Astrocyte (in vitro differentiated cells and primary cell): ENCODE data around the gene PTPRE. TPM values are rescaled to one million over a fixed set of nuclear protein-coding genes. Genes with fewer than 3 reads are reported as not detected.

Experiments
- DNase-seq: peaks from one replicate; pipeline ENCODE4 v3.0.0-alpha.2; 2010; ENCODE audit warnings: low read depth
- FAIRE-seq: peaks from 2 replicates; lab custom pipeline; 2011; peaks lifted over from hg19 to GRCh38; lab: Jason Lieb, UNC
- H2AFZ ChIP-seq: 2 replicates; pipeline ENCODE4 v1.6.0; 2012; ENCODE audit warnings: low read depth, low read length, inconsistent platforms
- H3K27ac ChIP-seq: 2 replicates; pipeline ENCODE4 v1.5.1; 2011; ENCODE audit warnings: low read depth, low read length, inconsistent platforms
- H3K27me3 ChIP-seq: 2 replicates; pipeline ENCODE4 v1.6.0; 2011; ENCODE audit warnings: low read length, inconsistent platforms; ENCODE audit not compliant: insufficient read depth
- H3K36me3 ChIP-seq: 2 replicates; pipeline ENCODE4 v1.5.1; 2011; ENCODE audit warnings: low read length, inconsistent platforms; ENCODE audit not compliant: insufficient read depth
- H3K4me1 ChIP-seq: 2 replicates; pipeline ENCODE4 v1.5.1; 2011; ENCODE audit warnings: low read length, inconsistent platforms; ENCODE audit not compliant: insufficient read depth
- H3K4me2 ChIP-seq: 2 replicates; pipeline ENCODE4 v1.6.0; 2012; ENCODE audit warnings: low read length, inconsistent platforms
- H3K4me3 ChIP-seq: 2 replicates; pipeline ENCODE4 v1.5.1; 2011; ENCODE audit warnings: low read depth, mild to moderate bottlenecking, low read length, inconsistent platforms; ENCODE audit not compliant: insufficient read depth
- H3K79me2 ChIP-seq: 2 replicates; pipeline ENCODE4 v1.6.0; 2012; ENCODE audit warnings: mild to moderate bottlenecking, low read length, inconsistent platforms; ENCODE audit not compliant: insufficient read depth
- H3K9ac ChIP-seq: 2 replicates; pipeline ENCODE4 v1.6.0; 2012; ENCODE audit warnings: mild to moderate bottlenecking, low read length, inconsistent platforms
- H3K9me3 ChIP-seq: 2 replicates; pipeline ENCODE4 v1.5.1; 2012; ENCODE audit warnings: low read depth, mild to moderate bottlenecking, low read length, inconsistent platforms; ENCODE audit not compliant: insufficient read depth
- H4K20me1 ChIP-seq: 2 replicates; pipeline ENCODE4 v1.6.0; 2012; ENCODE audit warnings: low read length, inconsistent platforms; ENCODE audit not compliant: insufficient read depth
- H3K27ac Mint-ChIP-seq: one replicate; pipeline ENCODE4 v1.8.0; 2021; ENCODE audit warnings: mild to moderate bottlenecking, mixed read lengths; ENCODE audit not compliant: unreplicated experiment
- H3K27me3 Mint-ChIP-seq: one replicate; pipeline ENCODE4 v1.8.0; 2021; ENCODE audit warnings: low read depth, mixed read lengths; ENCODE audit not compliant: unreplicated experiment
- H3K36me3 Mint-ChIP-seq: one replicate; pipeline ENCODE4 v1.8.0; 2021; ENCODE audit warnings: low read depth, mixed read lengths; ENCODE audit not compliant: unreplicated experiment
- H3K4me1 Mint-ChIP-seq: one replicate; pipeline ENCODE4 v1.8.0; 2021; ENCODE audit warnings: low read depth, mixed read lengths; ENCODE audit not compliant: unreplicated experiment
- H3K4me3 Mint-ChIP-seq: one replicate; pipeline ENCODE4 v1.8.0; 2021; ENCODE audit warnings: mild to moderate bottlenecking, moderate library complexity, mixed read lengths; ENCODE audit not compliant: unreplicated experiment
- H3K9me3 Mint-ChIP-seq: one replicate; pipeline ENCODE4 v1.8.0; 2021; ENCODE audit warnings: mild to moderate bottlenecking, mixed read lengths; ENCODE audit not compliant: unreplicated experiment
- EZH2 ChIP-seq: IDR thresholded peaks from 2 replicates; pipeline ENCODE4 v1.6.1; 2012; ENCODE audit warnings: mild to moderate bottlenecking, low read length, inconsistent platforms; ENCODE audit not compliant: insufficient read depth
- total RNA-seq: library from RNA; stranded (reverse); gene quantifications from 2 replicates; pipeline ENCODE4 v1.2.1, GENCODE V29; 2021
- TF ChIP-seq, protein P1 (sequence below): IDR thresholded peaks from 2 replicates; pipeline ENCODE4 v1.5.1; 2011; ENCODE audit warnings: low read depth, mild to moderate bottlenecking, inconsistent platforms, low read length, moderate library complexity; ENCODE audit not compliant: insufficient read depth

Gene PTPRE
- total RNA-seq, 1 donor from 2014 or later = 14.1 TPM

DNA sequence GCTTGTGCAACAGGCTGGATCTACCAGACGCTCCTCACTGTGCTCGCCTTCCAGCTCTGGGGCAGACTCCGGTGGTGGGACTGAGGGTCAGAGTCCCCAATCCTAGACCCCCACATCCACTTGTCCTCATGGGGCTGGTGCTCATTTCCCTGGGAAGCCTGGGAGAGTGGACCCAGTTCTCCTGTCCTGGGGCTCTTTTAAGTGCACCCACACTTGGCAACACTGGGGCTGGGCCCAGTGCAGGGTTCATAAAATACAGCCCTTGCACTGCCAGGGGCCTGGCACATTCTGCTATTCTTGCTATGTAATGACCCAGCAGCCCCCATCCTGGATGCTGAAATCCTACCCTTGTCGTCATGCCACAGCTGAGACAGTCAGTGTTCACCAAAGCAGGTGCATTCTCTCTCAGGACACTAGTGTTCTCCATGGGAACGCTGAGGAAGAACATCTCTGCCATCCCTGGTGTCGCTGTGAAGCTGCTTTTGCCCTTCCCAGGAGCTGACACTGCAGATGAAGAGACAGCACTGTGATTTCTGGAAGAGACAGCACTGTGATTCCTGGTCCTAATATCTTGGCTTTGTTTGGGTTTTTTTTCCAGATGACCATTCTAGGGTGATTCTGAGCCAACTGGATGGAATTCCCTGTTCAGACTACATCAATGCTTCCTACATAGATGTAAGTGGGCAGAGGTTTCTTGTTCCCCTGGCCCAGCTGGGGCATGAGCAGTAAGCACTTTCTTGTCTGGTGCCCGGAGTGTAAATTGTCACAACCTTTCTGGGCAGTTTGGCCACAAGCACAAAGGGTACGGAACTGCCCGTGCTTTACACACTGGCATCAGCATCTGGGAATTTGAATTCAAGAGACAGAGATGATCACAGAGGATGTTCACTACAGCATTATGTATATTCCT lies 153.7 kb downstream of the PTPRE start:
- no peaks in the 10 kb centered on the region for H3K27me3 ChIP-seq
- H3K4me3 ChIP-seq = no peak overlapping the region
- no peaks in the 10 kb centered on the region for H3K79me2 ChIP-seq
- DNase-seq (no peak), FAIRE-seq (no peak)
- no peak overlapping the region for H2AFZ ChIP-seq
- Mint-ChIP-seq H3K9me3 (peaks cover under 1% of the 10 kb centered on the region), H3K27me3 (no peaks in the 10 kb centered on the region), H3K27ac (no peak overlapping the region), H3K4me1 (peaks cover 29% of the 10 kb centered on the region), H3K36me3 (peaks cover 28% of the 10 kb centered on the region), H3K4me3 (no peak overlapping the region)
- H3K4me1 ChIP-seq = peaks cover 22% of the 10 kb centered on the region
- H3K9me3 ChIP-seq = peaks cover 2% of the 10 kb centered on the region
- no peaks in the 10 kb centered on the region for H3K36me3 ChIP-seq
- no peak overlapping the region for H3K9ac ChIP-seq
- H3K27ac ChIP-seq = no peak overlapping the region
- no peaks in the 10 kb centered on the region for H4K20me1 ChIP-seq
- no peak overlapping the region for H3K4me2 ChIP-seq
- TF ChIP-seq, protein P1, sequence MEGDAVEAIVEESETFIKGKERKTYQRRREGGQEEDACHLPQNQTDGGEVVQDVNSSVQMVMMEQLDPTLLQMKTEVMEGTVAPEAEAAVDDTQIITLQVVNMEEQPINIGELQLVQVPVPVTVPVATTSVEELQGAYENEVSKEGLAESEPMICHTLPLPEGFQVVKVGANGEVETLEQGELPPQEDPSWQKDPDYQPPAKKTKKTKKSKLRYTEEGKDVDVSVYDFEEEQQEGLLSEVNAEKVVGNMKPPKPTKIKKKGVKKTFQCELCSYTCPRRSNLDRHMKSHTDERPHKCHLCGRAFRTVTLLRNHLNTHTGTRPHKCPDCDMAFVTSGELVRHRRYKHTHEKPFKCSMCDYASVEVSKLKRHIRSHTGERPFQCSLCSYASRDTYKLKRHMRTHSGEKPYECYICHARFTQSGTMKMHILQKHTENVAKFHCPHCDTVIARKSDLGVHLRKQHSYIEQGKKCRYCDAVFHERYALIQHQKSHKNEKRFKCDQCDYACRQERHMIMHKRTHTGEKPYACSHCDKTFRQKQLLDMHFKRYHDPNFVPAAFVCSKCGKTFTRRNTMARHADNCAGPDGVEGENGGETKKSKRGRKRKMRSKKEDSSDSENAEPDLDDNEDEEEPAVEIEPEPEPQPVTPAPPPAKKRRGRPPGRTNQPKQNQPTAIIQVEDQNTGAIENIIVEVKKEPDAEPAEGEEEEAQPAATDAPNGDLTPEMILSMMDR = no peak
- TF ChIP-seq EZH2 = no peak

GRCh38 chr10:128061306-128062300 lies 154.7 kb downstream of the PTPRE start:
- Histone ChIP-seq H3K9me3 (peaks cover 2% of the 10 kb centered on the region), H3K79me2 (no peaks in the 10 kb centered on the region), H3K4me1 (peaks cover 22% of the 10 kb centered on the region), H3K36me3 (no peaks in the 10 kb centered on the region), H3K27ac (no peak overlapping the region), H4K20me1 (no peaks in the 10 kb centered on the region), H3K4me3 (no peak overlapping the region), H2AFZ (no peak overlapping the region), H3K27me3 (no peaks in the 10 kb centered on the region), H3K9ac (no peak overlapping the region), H3K4me2 (no peak overlapping the region)
- Mint-ChIP-seq H3K9me3 (no peaks in the 10 kb centered on the region), H3K27me3 (no peaks in the 10 kb centered on the region), H3K4me1 (peaks cover 29% of the 10 kb centered on the region), H3K4me3 (no peak overlapping the region), H3K27ac (no peak overlapping the region), H3K36me3 (peaks cover 26% of the 10 kb centered on the region)
- DNase-seq (no peak), FAIRE-seq (no peak)
- TF ChIP-seq, protein P1 = no peak
- no peak for TF ChIP-seq EZH2
